ENCODE results near the gene TIMM8A.

Gene TIMM8A

GRCh38 chrX:101390664-101391525 is 42.4 kb upstream of the TIMM8A start, which contains the start of gene RPL36A:
RPL36A (plus strand) TSS chrX:101391011; CDS start chrX:101391044, 33 bp downstream.
- no peaks in the 10 kb centered on the region for H3F3A ChIP-seq (ENCODE audit: insufficient read depth, low read length)
- peak within 1 kb of the TSS; percentile 87 for H3K4me3 ChIP-seq (ENCODE audit: low read depth, low read length, poor library complexity, severe bottlenecking)
- H3K27me3 ChIP-seq (ENCODE audit: insufficient read depth, low read length) = no peaks in the 10 kb centered on the region
- H3K79me2 ChIP-seq (ENCODE audit: insufficient read depth, low read length) = peaks cover 5% of the 10 kb centered on the region
- no peaks in the 10 kb centered on the region for H4K20me1 ChIP-seq (ENCODE audit: insufficient read depth, low read length)
- no peaks in the 10 kb centered on the region for H3K9me3 ChIP-seq (ENCODE audit: low read length)
- H3K4me1 ChIP-seq (ENCODE audit: insufficient read depth, low read length, severe bottlenecking) = peaks cover 52% of the 10 kb centered on the region
- peak within 1 kb of the TSS; percentile 97 for H3K4me2 ChIP-seq (ENCODE audit: low read length)
- peaks cover 43% of the 10 kb centered on the region for H3K36me3 ChIP-seq (ENCODE audit: insufficient read depth, low read length)
- H3K9me2 ChIP-seq (ENCODE audit: low read depth, low read length) = no peaks in the 10 kb centered on the region
- H3K27ac ChIP-seq (ENCODE audit: low read depth, low read length, poor library complexity, severe bottlenecking) = peak within 1 kb of the TSS; percentile 86
- no peak within 1 kb of the TSS for H2AFZ ChIP-seq (ENCODE audit: low read length)
- peak; percentile 68 for TF ChIP-seq CTCF (IDR thresholded peaks at IDR 0.05; ENCODE audit: low read length)
- TF ChIP-seq EZH2 (IDR thresholded peaks at IDR 0.05; ENCODE audit: borderline replicate concordance, low read length) = no peak
- peak within 1 kb of the TSS; percentile 97 for H3K9ac ChIP-seq (ENCODE audit: low read length)

GRCh38 chrX:101388604-101389003 is 40.1 kb upstream of the TIMM8A start:
- H3K79me2 ChIP-seq (ENCODE audit: insufficient read depth, low read length) = peaks cover 10% of the 10 kb centered on the region
- no peak overlapping the region for H3K4me2 ChIP-seq (ENCODE audit: low read length)
- H3F3A ChIP-seq (ENCODE audit: insufficient read depth, low read length) = no peaks in the 10 kb centered on the region
- H3K27me3 ChIP-seq (ENCODE audit: insufficient read depth, low read length) = no peaks in the 10 kb centered on the region
- no peak overlapping the region for H3K4me3 ChIP-seq (ENCODE audit: low read depth, low read length, poor library complexity, severe bottlenecking)
- TF ChIP-seq CTCF (IDR thresholded peaks at IDR 0.05; ENCODE audit: low read length) = no peak
- no peak for TF ChIP-seq EZH2 (IDR thresholded peaks at IDR 0.05; ENCODE audit: borderline replicate concordance, low read length)
- peaks cover 27% of the 10 kb centered on the region for H3K36me3 ChIP-seq (ENCODE audit: insufficient read depth, low read length)
- no peaks in the 10 kb centered on the region for H4K20me1 ChIP-seq (ENCODE audit: insufficient read depth, low read length)
- H3K9me3 ChIP-seq (ENCODE audit: low read length) = no peaks in the 10 kb centered on the region
- no peak overlapping the region for H3K9ac ChIP-seq (ENCODE audit: low read length)
- no peak overlapping the region for H2AFZ ChIP-seq (ENCODE audit: low read length)
- no peak overlapping the region for H3K27ac ChIP-seq (ENCODE audit: low read depth, low read length, poor library complexity, severe bottlenecking)
- H3K4me1 ChIP-seq (ENCODE audit: insufficient read depth, low read length, severe bottlenecking) = peaks cover 66% of the 10 kb centered on the region
- no peaks in the 10 kb centered on the region for H3K9me2 ChIP-seq (ENCODE audit: low read depth, low read length)

- Histone ChIP-seq H3K9ac (ENCODE audit: low read length) (peak overlapping the region; percentile 25; the same call in 1 of the 2 replicates), H3K36me3 (ENCODE audit: insufficient read depth, low read length) (peaks cover 11% of the 10 kb centered on the region), H3K27me3 (ENCODE audit: insufficient read depth, low read length) (no peaks in the 10 kb centered on the region), H4K20me1 (ENCODE audit: insufficient read depth, low read length) (no peaks in the 10 kb centered on the region), H3K27ac (ENCODE audit: low read depth, low read length, poor library complexity, severe bottlenecking) (peak overlapping the region; percentile 80), H3K9me2 (ENCODE audit: low read depth, low read length) (no peaks in the 10 kb centered on the region), H3K4me1 (ENCODE audit: insufficient read depth, low read length, severe bottlenecking) (peaks cover 55% of the 10 kb centered on the region), H3K4me2 (ENCODE audit: low read length) (peak overlapping the region; percentile 69), H2AFZ (ENCODE audit: low read length) (no peak overlapping the region), H3K79me2 (ENCODE audit: insufficient read depth, low read length) (peaks cover 24% of the 10 kb centered on the region), H3K9me3 (ENCODE audit: low read length) (no peaks in the 10 kb centered on the region), H3F3A (ENCODE audit: insufficient read depth, low read length) (no peaks in the 10 kb centered on the region), H3K4me3 (ENCODE audit: low read depth, low read length, poor library complexity, severe bottlenecking) (peak overlapping the region; percentile 70)
- TF ChIP-seq CTCF (IDR thresholded peaks at IDR 0.05; ENCODE audit: low read length) = no peak
- TF ChIP-seq EZH2 (IDR thresholded peaks at IDR 0.05; ENCODE audit: borderline replicate concordance, low read length) = no peak
Measured at GRCh38 chrX:101386542-101386885, 38.0 kb upstream of the TIMM8A start.
